ENCODE measurements around the gene FCHO1. TPM values are rescaled to one million over a fixed set of nuclear protein-coding genes. Genes with fewer than 3 reads are reported as not detected.

Gene FCHO1
- polyA plus RNA-seq, 1 donor (not counting 4 experiments of a cell fraction or from before 2014, with no cell fraction given) = 0.14 TPM

- Histone ChIP-seq H3K9me1 (ENCODE audit: control insufficient read depth, extremely low read depth, insufficient read depth, low read length) (peaks cover 5% of the 10 kb centered on the region), H3K4me3 (ENCODE audit: control insufficient read depth in 2 of 3, extremely low read depth in 1 of 3, insufficient read depth in 2 of 3, low read depth in 1 of 3, low read length in 3 of 3) (no peak overlapping the region), H3K79me2 (ENCODE audit: control insufficient read depth, insufficient read depth, low read length) (peaks cover 7% of the 10 kb centered on the region), H3K4me1 (ENCODE audit: control insufficient read depth, extremely low read depth, insufficient read depth, low read length) (peaks cover 22% of the 10 kb centered on the region), H3K36me3 (ENCODE audit: control insufficient read depth in 2 of 2, extremely low read depth in 1 of 2, insufficient read depth in 2 of 2, low read length in 2 of 2) (peaks cover 1 to 4% of the 10 kb centered on the region in 2 experiments), H2AFZ (ENCODE audit: control insufficient read depth, low read length) (no peak overlapping the region), H3K27me3 (ENCODE audit: control insufficient read depth, extremely low read depth, insufficient read depth, low read length) (no peaks in the 10 kb centered on the region), H3K27ac (ENCODE audit: control insufficient read depth, insufficient read depth, low read length) (no peak overlapping the region), H3K9ac (ENCODE audit: control insufficient read depth, extremely low read depth, insufficient read depth, low read length) (no peak overlapping the region), H3K4me2 (ENCODE audit: control insufficient read depth, extremely low read depth, insufficient read depth, low read depth, low read length) (no peak overlapping the region), H4K20me1 (ENCODE audit: control insufficient read depth, extremely low read depth, insufficient read depth, low read length) (peaks cover 20% of the 10 kb centered on the region), H3K9me3 (ENCODE audit: control insufficient read depth, low read depth, low read length) (no peaks in the 10 kb centered on the region)
- DNase-seq (ENCODE audit: low read depth, low spot score) (no peak), FAIRE-seq (no peak)
- dilution Hi-C loops (cut with MboI; ENCODE audit: extremely low pct_ligation_motif_present, low sequenced_read_pairs) = no loop called here
- TF ChIP-seq EZH2 (IDR thresholded peaks at IDR 0.05; ENCODE audit: low read length) = no peak
- TF ChIP-seq CTCF (optimal IDR thresholded peaks at IDR 0.05 in 1 of 3, IDR thresholded peaks at IDR 0.05 in 1 of 3, conservative IDR thresholded peaks at IDR 0.05 in 1 of 3; ENCODE audit: extremely low read depth in 1 of 3, insufficient read depth in 2 of 3, low read length in 3 of 3) = no peak
Observed at GRCh38 chr19:17718550-17718946, 32.7 kb upstream of the FCHO1 start.

GRCh38 chr19:17718947-17719711 is 32.1 kb upstream of the FCHO1 start, which contains the start of gene MAP1S:
Gene MAP1S, plus strand, starts transcription at chr19:17719480. Its CDS starts 23 bp downstream, at chr19:17719503.
- dilution Hi-C loops (cut with MboI; ENCODE audit: extremely low pct_ligation_motif_present, low sequenced_read_pairs) = no loop called here
- peaks cover 20% of the 10 kb centered on the region for H4K20me1 ChIP-seq (ENCODE audit: control insufficient read depth, extremely low read depth, insufficient read depth, low read length)
- no peak for TF ChIP-seq EZH2 (IDR thresholded peaks at IDR 0.05; ENCODE audit: low read length)
- TF ChIP-seq CTCF (optimal IDR thresholded peaks at IDR 0.05 in 1 of 3, IDR thresholded peaks at IDR 0.05 in 1 of 3, conservative IDR thresholded peaks at IDR 0.05 in 1 of 3; ENCODE audit: extremely low read depth in 1 of 3, insufficient read depth in 2 of 3, low read length in 3 of 3) = no peak
- peaks cover 22% of the 10 kb centered on the region for H3K4me1 ChIP-seq (ENCODE audit: control insufficient read depth, extremely low read depth, insufficient read depth, low read length)
- H2AFZ ChIP-seq (ENCODE audit: control insufficient read depth, low read length) = peak within 1 kb of the TSS; percentile 56
- H3K36me3 ChIP-seq (ENCODE audit: control insufficient read depth in 2 of 2, extremely low read depth in 1 of 2, insufficient read depth in 2 of 2, low read length in 2 of 2) = peaks cover 3 to 8% of the 10 kb centered on the region in 2 experiments
- peaks cover 5% of the 10 kb centered on the region for H3K9me1 ChIP-seq (ENCODE audit: control insufficient read depth, extremely low read depth, insufficient read depth, low read length)
- DNase-seq (ENCODE audit: low read depth, low spot score) (no peak), FAIRE-seq (no peak)
- peak within 1 kb of the TSS; percentile 75 for H3K9ac ChIP-seq (ENCODE audit: control insufficient read depth, extremely low read depth, insufficient read depth, low read length)
- no peaks in the 10 kb centered on the region for H3K27me3 ChIP-seq (ENCODE audit: control insufficient read depth, extremely low read depth, insufficient read depth, low read length)
- no peak within 1 kb of the TSS for H3K27ac ChIP-seq (ENCODE audit: control insufficient read depth, insufficient read depth, low read length)
- peak within 1 kb of the TSS; percentile 75 to 90 (median 78) for H3K4me3 ChIP-seq (ENCODE audit: control insufficient read depth in 2 of 3, extremely low read depth in 1 of 3, insufficient read depth in 2 of 3, low read depth in 1 of 3, low read length in 3 of 3)
- H3K79me2 ChIP-seq (ENCODE audit: control insufficient read depth, insufficient read depth, low read length) = peaks cover 7% of the 10 kb centered on the region
- peak within 1 kb of the TSS; percentile 78 for H3K4me2 ChIP-seq (ENCODE audit: control insufficient read depth, extremely low read depth, insufficient read depth, low read depth, low read length)
- no peaks in the 10 kb centered on the region for H3K9me3 ChIP-seq (ENCODE audit: control insufficient read depth, low read depth, low read length)

Measured in keratinocyte (primary cell).